Measurements from ENCODE around the gene PHLDA3.

GRCh38 chr1:201422436-201423030 lies 46.5 kb downstream of the PHLDA3 start:
- TF ChIP-seq, protein P1, sequence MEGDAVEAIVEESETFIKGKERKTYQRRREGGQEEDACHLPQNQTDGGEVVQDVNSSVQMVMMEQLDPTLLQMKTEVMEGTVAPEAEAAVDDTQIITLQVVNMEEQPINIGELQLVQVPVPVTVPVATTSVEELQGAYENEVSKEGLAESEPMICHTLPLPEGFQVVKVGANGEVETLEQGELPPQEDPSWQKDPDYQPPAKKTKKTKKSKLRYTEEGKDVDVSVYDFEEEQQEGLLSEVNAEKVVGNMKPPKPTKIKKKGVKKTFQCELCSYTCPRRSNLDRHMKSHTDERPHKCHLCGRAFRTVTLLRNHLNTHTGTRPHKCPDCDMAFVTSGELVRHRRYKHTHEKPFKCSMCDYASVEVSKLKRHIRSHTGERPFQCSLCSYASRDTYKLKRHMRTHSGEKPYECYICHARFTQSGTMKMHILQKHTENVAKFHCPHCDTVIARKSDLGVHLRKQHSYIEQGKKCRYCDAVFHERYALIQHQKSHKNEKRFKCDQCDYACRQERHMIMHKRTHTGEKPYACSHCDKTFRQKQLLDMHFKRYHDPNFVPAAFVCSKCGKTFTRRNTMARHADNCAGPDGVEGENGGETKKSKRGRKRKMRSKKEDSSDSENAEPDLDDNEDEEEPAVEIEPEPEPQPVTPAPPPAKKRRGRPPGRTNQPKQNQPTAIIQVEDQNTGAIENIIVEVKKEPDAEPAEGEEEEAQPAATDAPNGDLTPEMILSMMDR (IDR thresholded peaks at IDR 0.05), result no peak
- no peak for TF ChIP-seq POLR2A (IDR thresholded peaks at IDR 0.05)

All from tibial nerve (tissue), 3 donors.